HCT116 (cell line): ENCODE results near the gene ZSCAN21. TPM values are rescaled to one million over a fixed set of nuclear protein-coding genes. Genes with fewer than 3 reads are reported as not detected.

ENCODE experiments used
- ATAC-seq: fragments of 200-7000 bp; cut with Tn5 transposase; 2 replicates; pipeline ENCODE4 v1.9.1; 2020; ENCODE audit warnings: mild to moderate bottlenecking, moderate library complexity
- BruUV-seq: library from RNA; stranded (reverse); fragments of 400-500 nt; replicated peaks from 2 replicates; lab custom pipeline; 2021; lab: Mats Ljungman, UMichigan
- CTCF ChIA-PET: fragments of 300-600 bp; sonication (Branson Sonifier 250); formaldehyde crosslinking; loops from one replicate; lab custom pipeline; 2021; ENCODE audit warnings: antibody characterized with exemption; lab: Charles Lee
- POLR2A ChIA-PET: fragments of 300-600, 350-600 bp; sonication (Branson Sonifier 250); formaldehyde crosslinking; loops from one replicate; lab custom pipeline; 2021; ENCODE audit warnings: antibody characterized with exemption; lab: Charles Lee
- RAD21 ChIA-PET, 2 experiments: fragments of 300-600 bp; sonication (Branson Sonifier 250); formaldehyde crosslinking; loops; one replicate each; lab custom pipeline; 2023; ENCODE audit warnings: low total read pairs in 2 of 2; ENCODE audit not compliant: uncharacterized antibody in 2 of 2, unreplicated experiment in 2 of 2, low non-redundant PET in 1 of 2; lab: Charles Lee
- DNase-seq: peaks from one replicate; pipeline ENCODE4 v3.0.0-alpha.2; 2010; ENCODE audit warnings: low read depth, low spot score
- H2AFZ ChIP-seq: fragments of 200-600 bp; shearing (Covaris generic), sonication (generic); 2 replicates; pipeline ENCODE4 v1.6.1; 2017; ENCODE audit warnings: low read depth, mixed run types, mixed read lengths, antibody characterized with exemption, low read length; ENCODE audit not compliant: poor library complexity, severe bottlenecking
- H3K27ac ChIP-seq: 2 replicates; pipeline ENCODE4 v1.5.1; 2012; ENCODE audit warnings: low read depth, low read length
- H3K27me3 ChIP-seq: fragments of 200-600 bp; sonication (generic); 2 replicates; pipeline ENCODE4 v1.6.1; 2016; ENCODE audit warnings: mixed run types, low read length, mixed read lengths; ENCODE audit not compliant: insufficient read depth
- H3K36me3 ChIP-seq, 2 experiments: fragments of 200-500 bp in 1 of 2; fragments of 200-600 bp in 1 of 2; sonication (Bioruptor generic) in 1 of 2; sonication (generic) in 1 of 2; 2 replicates each; pipeline versions ENCODE4 v1.5.1 to v1.6.1; 2014 to 2016; ENCODE audit warnings: low read length in 2 of 2, inconsistent platforms in 1 of 2, mixed read lengths in 1 of 2, mixed run types in 1 of 2; ENCODE audit not compliant: insufficient read depth in 2 of 2, control insufficient read depth in 1 of 2
- H3K4me1 ChIP-seq, 2 experiments: fragments of 200-600 bp in 1 of 2; sonication (generic) in 1 of 2; 2 replicates each; pipeline versions ENCODE4 v1.5.1 to v1.6.1; 2012 to 2017; ENCODE audit warnings: low read length in 2 of 2, inconsistent platforms in 1 of 2, mild to moderate bottlenecking in 1 of 2, mixed read lengths in 1 of 2, mixed run types in 1 of 2, moderate library complexity in 1 of 2; ENCODE audit not compliant: insufficient read depth in 2 of 2, control insufficient read depth in 1 of 2
- H3K4me2 ChIP-seq: fragments of 200-600 bp; sonication (generic); 2 replicates; pipeline ENCODE4 v1.6.1; 2017; ENCODE audit warnings: mixed run types, low read length, mixed read lengths
- H3K4me3 ChIP-seq, 2 experiments: fragments of 200-600 bp in 1 of 2; sonication (generic) in 1 of 2; replicated peaks in 1 of 2; 2 replicates each; pipeline ENCODE4 v1.5.1; 2011 to 2016; ENCODE audit warnings: low read length in 2 of 2, control low read depth in 1 of 2, low read depth in 1 of 2, mild to moderate bottlenecking in 1 of 2, mixed read lengths in 1 of 2, mixed run types in 1 of 2
- H3K79me2 ChIP-seq: fragments of 200-600 bp; sonication (generic); 2 replicates; pipeline ENCODE4 v1.6.1; 2017; ENCODE audit warnings: mild to moderate bottlenecking, mixed run types, low read length, moderate library complexity, mixed read lengths; ENCODE audit not compliant: insufficient read depth
- H3K9ac ChIP-seq: fragments of 200-600 bp; sonication (generic); 2 replicates; pipeline ENCODE4 v1.6.1; 2016; ENCODE audit warnings: low read length, mixed read lengths
- H3K9me2 ChIP-seq: fragments of 200-600 bp; sonication (generic), shearing (Covaris generic); 2 replicates; pipeline ENCODE4 v1.6.1; 2017; ENCODE audit warnings: mixed run types, mild to moderate bottlenecking, moderate library complexity; ENCODE audit not compliant: insufficient read depth
- H3K9me3 ChIP-seq, 2 experiments: fragments of 200-500 bp in 1 of 2; fragments of 200-600 bp in 1 of 2; sonication (Bioruptor generic) in 1 of 2; sonication (generic) in 1 of 2; 2 replicates each; pipeline ENCODE4 v1.6.1; 2014 to 2017; ENCODE audit warnings: low read length in 2 of 2, mixed read lengths in 2 of 2, inconsistent platforms in 1 of 2, low read depth in 1 of 2, mild to moderate bottlenecking in 1 of 2, mixed run types in 1 of 2, moderate library complexity in 1 of 2; ENCODE audit not compliant: control insufficient read depth in 1 of 2, insufficient read depth in 1 of 2
- H4K20me1 ChIP-seq: fragments of 200-600 bp; sonication (generic), shearing (Covaris generic); 2 replicates; pipeline ENCODE4 v1.6.1; 2017; ENCODE audit warnings: mixed run types, mild to moderate bottlenecking, moderate library complexity; ENCODE audit not compliant: insufficient read depth
- CBX3 ChIP-seq: IDR thresholded peaks from 2 replicates; pipeline ENCODE4 v1.6.1; 2012; ENCODE audit warnings: low read depth
- EGR1 ChIP-seq: IDR thresholded peaks from 2 replicates; pipeline ENCODE4 v1.6.1; 2012; ENCODE audit warnings: low read depth
- ELF1 ChIP-seq: IDR thresholded peaks from 2 replicates; pipeline ENCODE4 v1.6.1; 2012; ENCODE audit warnings: low read depth, borderline replicate concordance
- EZH2phosphoT487 ChIP-seq: fragments of 200-600 bp; IDR thresholded peaks from 2 replicates; pipeline ENCODE4 v1.6.1; 2018; ENCODE audit warnings: antibody characterized with exemption, borderline replicate concordance
- FOSL1 ChIP-seq: IDR thresholded peaks from 2 replicates; pipeline ENCODE4 v1.6.1; 2012; ENCODE audit warnings: low read depth
- JUND ChIP-seq: IDR thresholded peaks from 2 replicates; pipeline ENCODE4 v1.6.1; 2012
- POLR2A ChIP-seq: IDR thresholded peaks from 2 replicates; pipeline ENCODE4 v1.7.0; 2011; ENCODE audit warnings: borderline replicate concordance; ENCODE audit not compliant: insufficient read depth, insufficient read length; ENCODE audit errors: extremely low read depth
- POLR2AphosphoS5 ChIP-seq: IDR thresholded peaks from 2 replicates; pipeline ENCODE4 v1.6.1; 2011; ENCODE audit warnings: mild to moderate bottlenecking, low read depth, low read length, moderate library complexity
- RAD21 ChIP-seq: IDR thresholded peaks from 2 replicates; pipeline ENCODE4 v1.6.1; 2012; ENCODE audit warnings: low read depth, mild to moderate bottlenecking
- SP1 ChIP-seq: IDR thresholded peaks from 2 replicates; pipeline ENCODE4 v1.6.1; 2012; ENCODE audit warnings: low read depth
- ZFX ChIP-seq: fragments of 450-650 bp; IDR thresholded peaks from 2 replicates; pipeline ENCODE4 v1.6.1; 2017
- intact Hi-C: fragments of 100-400 bp; cut with micrococcal nuclease; formaldehyde crosslinking; loops from 2 replicates; pipeline ENCODE4 v1.10.0; 2022
- total RNA-seq: library from RNA; stranded (reverse); gene quantifications from one replicate; pipeline ENCODE4 v1.2.1, GENCODE V29; 2021; ENCODE audit not compliant: unreplicated experiment
- TF ChIP-seq, protein P1 (sequence below): IDR thresholded peaks from 2 replicates; pipeline ENCODE4 v1.6.1; 2012; ENCODE audit warnings: low read depth
- TF ChIP-seq, protein P2 (sequence below): IDR thresholded peaks from 2 replicates; pipeline ENCODE4 v1.6.1; 2012
- TF ChIP-seq, protein P3 (sequence below), 3 experiments: fragments of 200-600 bp in 1 of 3; sonication (generic) in 1 of 3; IDR thresholded peaks in 2 of 3; conservative IDR thresholded peaks in 1 of 3; 2 replicates each; pipeline ENCODE4 v1.5.1; 2012 to 2017; ENCODE audit warnings: low read depth in 2 of 3, low read length in 2 of 3, antibody characterized with exemption in 1 of 3, borderline replicate concordance in 1 of 3, control low read depth in 1 of 3, mild to moderate bottlenecking in 1 of 3, mixed read lengths in 1 of 3, mixed run types in 1 of 3, moderate library complexity in 1 of 3; ENCODE audit not compliant: insufficient read depth in 1 of 3

The ZSCAN21 gene
- total RNA-seq, 1 experiment from 2014 or later = 10.3 TPM

DNA sequence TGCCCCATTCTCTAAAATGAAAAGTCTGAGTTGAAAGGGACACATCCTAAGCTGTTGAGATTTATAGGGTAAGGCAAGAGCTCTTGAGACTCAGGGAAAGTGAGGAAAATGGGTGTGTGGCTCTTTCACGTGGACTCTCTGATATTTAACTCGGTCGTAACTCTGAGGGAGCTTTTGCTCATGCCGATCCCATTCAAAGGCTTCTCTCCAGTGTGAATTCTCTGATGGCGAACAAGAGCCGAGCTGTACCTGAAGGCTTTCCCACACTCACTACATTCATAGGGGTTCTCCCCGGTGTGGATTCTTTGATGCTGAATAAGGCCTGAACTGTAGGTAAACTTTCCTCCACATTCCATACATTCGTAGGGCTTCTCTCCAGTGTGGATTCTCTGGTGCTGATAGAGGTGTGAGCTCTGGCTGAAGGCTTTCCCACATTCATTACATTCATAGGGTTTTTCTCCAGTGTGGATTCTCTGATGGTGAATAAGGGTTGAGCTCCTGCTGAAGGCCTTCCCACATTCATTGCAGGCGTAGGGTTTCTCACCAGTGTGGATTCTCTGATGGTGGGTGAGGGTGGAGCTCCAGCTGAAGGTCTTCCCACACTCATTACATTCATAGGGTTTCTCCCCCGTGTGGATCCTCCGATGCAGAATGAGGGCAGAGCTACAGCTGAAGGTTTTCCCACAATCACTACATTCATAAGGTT lies 21.6 kb downstream of the ZSCAN21 start:
- ChIA-PET RAD21 (interaction anchor here in 1 of 2 experiments (0.6 kb wide), 1 partner anchor 33 kb away, joined by 3 read pairs; no protein-coding TSS in a partner anchor), POLR2A (no interaction called here), CTCF (no interaction called here)
- TF ChIP-seq CBX3 = peak; percentile 70; the same call in 1 of the 2 replicates
- no peak for TF ChIP-seq EZH2phosphoT487
- no peak for TF ChIP-seq ZFX
- TF ChIP-seq RAD21 = no peak
- peaks cover 15% of the 10 kb centered on the region; the same call in 1 of the 2 replicates for H3K79me2 ChIP-seq
- ATAC-seq (no peak), DNase-seq (no peak)
- H3K27ac ChIP-seq = no peak overlapping the region
- H3K27me3 ChIP-seq = no peaks in the 10 kb centered on the region
- no peak overlapping the region for H3K4me3 ChIP-seq
- H3K4me2 ChIP-seq = no peak overlapping the region
- no peak overlapping the region for H2AFZ ChIP-seq
- H4K20me1 ChIP-seq = no peaks in the 10 kb centered on the region
- H3K9me2 ChIP-seq = no peaks in the 10 kb centered on the region
- BruUV-seq = no TSS peak
- H3K9ac ChIP-seq = no peak overlapping the region
- H3K9me3 ChIP-seq = peaks cover 22 to 29% of the 10 kb centered on the region in 2 experiments; a peak in 3 of 4 replicates
- no peaks in the 10 kb centered on the region for H3K4me1 ChIP-seq
- H3K36me3 ChIP-seq = peaks cover 60 to 65% of the 10 kb centered on the region in 2 experiments
- intact Hi-C loops = no loop called here

DNA sequence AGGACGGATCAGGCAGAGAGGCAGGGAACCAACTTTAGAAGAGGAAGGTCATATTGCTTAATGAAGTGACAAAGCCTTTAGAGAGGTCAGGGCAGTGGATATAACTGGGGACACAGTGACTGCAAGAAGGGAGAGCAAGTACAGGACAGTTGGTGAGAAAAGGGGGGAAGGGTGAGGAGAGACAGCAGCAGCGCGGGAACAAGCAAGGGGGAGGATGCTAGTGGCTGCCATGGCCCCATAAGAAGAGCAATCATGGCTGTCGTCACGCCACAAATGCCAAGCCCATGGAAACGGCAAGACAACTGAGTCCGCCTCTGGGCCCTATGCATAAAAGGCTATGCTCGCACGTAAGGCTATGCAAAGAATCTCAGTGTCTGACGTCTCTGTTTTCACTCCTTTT lies 22.9 kb downstream of the ZSCAN21 start:
- Histone ChIP-seq H3K4me1 (no peaks in the 10 kb centered on the region), H3K4me3 (no peak overlapping the region), H3K79me2 (peaks cover 26% of the 10 kb centered on the region), H3K9me2 (no peaks in the 10 kb centered on the region), H3K4me2 (no peak overlapping the region), H3K27me3 (no peaks in the 10 kb centered on the region), H3K27ac (no peak overlapping the region), H4K20me1 (no peaks in the 10 kb centered on the region), H3K9me3 (peaks cover 22 to 29% of the 10 kb centered on the region in 2 experiments; a peak in 3 of 4 replicates), H2AFZ (no peak overlapping the region), H3K36me3 (peaks cover 71 to 72% of the 10 kb centered on the region in 2 experiments), H3K9ac (no peak overlapping the region)
- no peak for DNase-seq
- intact Hi-C loops = no loop called here
- ChIA-PET CTCF (no interaction called here), POLR2A (no interaction called here), RAD21 (no interaction called here)
- no TSS peak for BruUV-seq
- ATAC-seq = no peak
- TF ChIP-seq, protein P1, sequence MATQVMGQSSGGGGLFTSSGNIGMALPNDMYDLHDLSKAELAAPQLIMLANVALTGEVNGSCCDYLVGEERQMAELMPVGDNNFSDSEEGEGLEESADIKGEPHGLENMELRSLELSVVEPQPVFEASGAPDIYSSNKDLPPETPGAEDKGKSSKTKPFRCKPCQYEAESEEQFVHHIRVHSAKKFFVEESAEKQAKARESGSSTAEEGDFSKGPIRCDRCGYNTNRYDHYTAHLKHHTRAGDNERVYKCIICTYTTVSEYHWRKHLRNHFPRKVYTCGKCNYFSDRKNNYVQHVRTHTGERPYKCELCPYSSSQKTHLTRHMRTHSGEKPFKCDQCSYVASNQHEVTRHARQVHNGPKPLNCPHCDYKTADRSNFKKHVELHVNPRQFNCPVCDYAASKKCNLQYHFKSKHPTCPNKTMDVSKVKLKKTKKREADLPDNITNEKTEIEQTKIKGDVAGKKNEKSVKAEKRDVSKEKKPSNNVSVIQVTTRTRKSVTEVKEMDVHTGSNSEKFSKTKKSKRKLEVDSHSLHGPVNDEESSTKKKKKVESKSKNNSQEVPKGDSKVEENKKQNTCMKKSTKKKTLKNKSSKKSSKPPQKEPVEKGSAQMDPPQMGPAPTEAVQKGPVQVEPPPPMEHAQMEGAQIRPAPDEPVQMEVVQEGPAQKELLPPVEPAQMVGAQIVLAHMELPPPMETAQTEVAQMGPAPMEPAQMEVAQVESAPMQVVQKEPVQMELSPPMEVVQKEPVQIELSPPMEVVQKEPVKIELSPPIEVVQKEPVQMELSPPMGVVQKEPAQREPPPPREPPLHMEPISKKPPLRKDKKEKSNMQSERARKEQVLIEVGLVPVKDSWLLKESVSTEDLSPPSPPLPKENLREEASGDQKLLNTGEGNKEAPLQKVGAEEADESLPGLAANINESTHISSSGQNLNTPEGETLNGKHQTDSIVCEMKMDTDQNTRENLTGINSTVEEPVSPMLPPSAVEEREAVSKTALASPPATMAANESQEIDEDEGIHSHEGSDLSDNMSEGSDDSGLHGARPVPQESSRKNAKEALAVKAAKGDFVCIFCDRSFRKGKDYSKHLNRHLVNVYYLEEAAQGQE = no peak
- TF ChIP-seq SP1 = no peak
- TF ChIP-seq FOSL1 = no peak
- TF ChIP-seq ELF1 = no peak
- TF ChIP-seq JUND = no peak
- TF ChIP-seq POLR2AphosphoS5 = no peak
- TF ChIP-seq RAD21 = no peak
- TF ChIP-seq POLR2A = no peak
- TF ChIP-seq, protein P2, sequence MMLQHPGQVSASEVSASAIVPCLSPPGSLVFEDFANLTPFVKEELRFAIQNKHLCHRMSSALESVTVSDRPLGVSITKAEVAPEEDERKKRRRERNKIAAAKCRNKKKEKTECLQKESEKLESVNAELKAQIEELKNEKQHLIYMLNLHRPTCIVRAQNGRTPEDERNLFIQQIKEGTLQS = no peak
- TF ChIP-seq, protein P3, sequence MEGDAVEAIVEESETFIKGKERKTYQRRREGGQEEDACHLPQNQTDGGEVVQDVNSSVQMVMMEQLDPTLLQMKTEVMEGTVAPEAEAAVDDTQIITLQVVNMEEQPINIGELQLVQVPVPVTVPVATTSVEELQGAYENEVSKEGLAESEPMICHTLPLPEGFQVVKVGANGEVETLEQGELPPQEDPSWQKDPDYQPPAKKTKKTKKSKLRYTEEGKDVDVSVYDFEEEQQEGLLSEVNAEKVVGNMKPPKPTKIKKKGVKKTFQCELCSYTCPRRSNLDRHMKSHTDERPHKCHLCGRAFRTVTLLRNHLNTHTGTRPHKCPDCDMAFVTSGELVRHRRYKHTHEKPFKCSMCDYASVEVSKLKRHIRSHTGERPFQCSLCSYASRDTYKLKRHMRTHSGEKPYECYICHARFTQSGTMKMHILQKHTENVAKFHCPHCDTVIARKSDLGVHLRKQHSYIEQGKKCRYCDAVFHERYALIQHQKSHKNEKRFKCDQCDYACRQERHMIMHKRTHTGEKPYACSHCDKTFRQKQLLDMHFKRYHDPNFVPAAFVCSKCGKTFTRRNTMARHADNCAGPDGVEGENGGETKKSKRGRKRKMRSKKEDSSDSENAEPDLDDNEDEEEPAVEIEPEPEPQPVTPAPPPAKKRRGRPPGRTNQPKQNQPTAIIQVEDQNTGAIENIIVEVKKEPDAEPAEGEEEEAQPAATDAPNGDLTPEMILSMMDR (IDR thresholded peaks at IDR 0.05 in 2 of 3, conservative IDR thresholded peaks at IDR 0.05 in 1 of 3; ENCODE audit: borderline replicate concordance in 1 of 3, insufficient read depth in 1 of 3, low read depth in 2 of 3, low read length in 2 of 3) = no peak
- no peak for TF ChIP-seq EGR1
